ENCODE results near the gene FLNC.

Gene FLNC

DNA sequence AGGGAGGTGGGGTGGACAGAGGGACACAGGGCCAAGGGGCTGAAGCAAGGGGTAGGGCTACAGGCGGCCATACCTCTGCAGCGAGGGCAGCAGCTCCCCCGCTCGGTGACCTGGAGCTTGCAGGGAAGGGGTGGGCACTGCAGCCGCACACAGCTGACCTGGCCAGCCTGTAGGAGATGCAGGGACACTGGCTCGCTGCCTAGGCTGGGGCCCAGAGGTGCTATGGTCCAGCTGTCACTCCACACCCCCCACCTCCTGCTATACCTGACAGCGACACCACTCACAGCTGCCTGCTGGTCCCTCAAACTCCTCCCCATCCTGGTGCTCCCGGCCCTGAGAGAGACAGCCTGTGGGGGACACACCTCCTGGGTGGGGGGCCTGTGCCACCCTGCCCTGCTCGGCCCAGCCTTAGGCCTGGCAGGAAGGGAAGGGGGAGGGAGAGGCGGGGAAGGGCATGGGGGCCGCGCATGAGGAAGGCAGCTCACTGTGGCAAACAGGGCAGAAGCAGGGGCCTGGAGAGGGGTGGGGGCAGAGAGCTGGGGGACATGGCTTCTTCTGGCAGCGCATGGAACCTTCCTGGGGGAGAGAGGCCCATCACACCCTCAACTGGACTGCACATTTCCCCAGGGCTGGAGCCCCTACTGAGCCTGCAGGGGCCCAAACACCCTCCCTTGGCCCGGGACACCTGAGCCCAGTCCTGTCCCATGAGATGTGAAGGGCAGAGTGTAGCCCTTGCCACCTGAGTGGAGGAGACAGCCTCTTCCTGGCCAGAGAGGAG lies 56.4 kb downstream of the FLNC start:
- no peak for FAIRE-seq
- DNase-seq (ENCODE audit: insufficient read length, low spot score): no peak

- FAIRE-seq (no peak), DNase-seq (ENCODE audit: insufficient read length, low spot score) (no peak)
Observed at GRCh38 chr7:128887169-128888038, 57.2 kb downstream of the FLNC start.

GRCh38 chr7:128888039-128888755 lies 58.0 kb downstream of the FLNC start:
- DNase-seq (ENCODE audit: insufficient read length, low spot score): no peak

GRCh38 chr7:128888756-128889095 lies 58.5 kb downstream of the FLNC start:
- DNase-seq (ENCODE audit: insufficient read length, low spot score): no peak
- FAIRE-seq: no peak

More at GRCh38 chr7:128888039-128888755, 58.0 kb downstream of the FLNC start:
- no peak for FAIRE-seq

DNA sequence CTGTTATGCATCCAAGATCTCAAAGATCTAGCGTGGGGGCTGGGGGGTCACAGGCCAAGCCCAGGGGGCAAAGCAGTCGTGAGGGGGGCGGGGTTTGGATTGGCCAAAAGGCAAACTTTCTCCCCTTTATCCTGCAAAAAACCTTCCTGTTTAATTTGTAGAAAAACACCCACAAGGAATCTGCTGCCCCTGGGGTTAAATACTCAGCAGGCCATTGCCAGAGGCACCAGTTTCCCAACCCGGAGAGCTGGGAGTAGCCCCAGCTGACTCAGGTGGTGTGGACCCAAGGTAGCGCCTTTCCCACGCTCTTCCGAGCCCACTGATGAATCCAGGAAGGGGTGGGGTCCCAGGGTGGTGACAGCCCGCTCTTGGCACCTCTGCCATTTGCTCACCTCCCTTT lies 58.9 kb downstream of the FLNC start:
- DNase-seq (ENCODE audit: insufficient read length, low spot score): no peak
- no peak for FAIRE-seq

GRCh38 chr7:128890306-128891109 lies 60.3 kb downstream of the FLNC start:
- no peak for DNase-seq (ENCODE audit: insufficient read length, low spot score)
- no peak for FAIRE-seq

GRCh38 chr7:128891110-128891941 lies 61.1 kb downstream of the FLNC start:
- FAIRE-seq (no peak), DNase-seq (ENCODE audit: insufficient read length, low spot score) (no peak)

DNA sequence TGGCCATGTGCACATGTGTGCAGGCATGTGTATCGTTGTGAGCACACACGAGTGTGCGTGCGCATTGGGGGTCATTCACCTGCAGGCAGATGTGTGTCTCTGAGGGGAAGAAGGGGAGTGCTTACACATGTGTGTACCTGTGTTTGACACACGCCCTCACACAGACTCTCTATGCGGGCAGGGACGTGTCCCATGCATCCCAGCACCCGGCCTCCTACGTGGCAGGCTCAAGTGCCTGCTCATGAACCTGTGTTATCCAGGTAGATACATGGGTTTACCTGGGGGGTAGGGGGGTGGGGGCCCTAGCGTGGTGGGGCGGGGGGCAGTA lies 61.7 kb downstream of the FLNC start:
- FAIRE-seq: no peak

GRCh38 chr7:128892521-128893250 lies 62.5 kb downstream of the FLNC start:
- DNase-seq (ENCODE audit: insufficient read length, low spot score) (no peak), FAIRE-seq (no peak)

More for the DNA sequence above, 61.7 kb downstream of the FLNC start:
- no peak for DNase-seq (ENCODE audit: insufficient read length, low spot score)

GRCh38 chr7:128893251-128894100 lies 63.3 kb downstream of the FLNC start:
- DNase-seq (ENCODE audit: insufficient read length, low spot score) (no peak), FAIRE-seq (no peak)

- DNase-seq (ENCODE audit: insufficient read length, low spot score) (no peak), FAIRE-seq (no peak)
Observed at GRCh38 chr7:128894101-128894440, 63.9 kb downstream of the FLNC start.

GRCh38 chr7:128895320-128895719 lies 65.1 kb downstream of the FLNC start:
- no peak for DNase-seq (ENCODE audit: insufficient read length, low spot score)
- FAIRE-seq: no peak

- DNase-seq (ENCODE audit: insufficient read length, low spot score) (no peak), FAIRE-seq (no peak)
Observed at GRCh38 chr7:128899392-128899791, 69.2 kb downstream of the FLNC start.

GRCh38 chr7:128900237-128900636 lies 70.0 kb downstream of the FLNC start:
- FAIRE-seq: no peak
- DNase-seq (ENCODE audit: insufficient read length, low spot score): no peak

- FAIRE-seq (no peak), DNase-seq (ENCODE audit: insufficient read length, low spot score) (no peak)
Observed at GRCh38 chr7:128902761-128903585, 72.8 kb downstream of the FLNC start.

GRCh38 chr7:128903621-128904361 lies 73.6 kb downstream of the FLNC start:
- DNase-seq (ENCODE audit: insufficient read length, low spot score) (no peak), FAIRE-seq (no peak)
